H1 (cell line): ENCODE data around the gene LRRC8D.

Source experiments
- CEBPB ChIP-seq: IDR thresholded peaks from 2 replicates; pipeline ENCODE4 v1.6.1; 2012; ENCODE audit warnings: low read depth, low read length
- EP300 ChIP-seq, 2 experiments: IDR thresholded peaks; 1 replicate in 1 of 2; 2 replicates in 1 of 2; pipeline ENCODE4 v1.6.1; 2011 to 2012; ENCODE audit warnings: low read depth in 2 of 2, low read length in 2 of 2, mild to moderate bottlenecking in 2 of 2, borderline replicate concordance in 1 of 2, inconsistent platforms in 1 of 2, moderate library complexity in 1 of 2
- POLR2AphosphoS5 ChIP-seq: IDR thresholded peaks from 2 replicates; pipeline ENCODE4 v1.6.1; 2011; ENCODE audit warnings: low read depth, low read length
- SIX5 ChIP-seq: IDR thresholded peaks from 2 replicates; pipeline ENCODE4 v1.6.1; 2011; ENCODE audit warnings: mild to moderate bottlenecking, low read depth, low read length
- ZNF274 ChIP-seq: IDR thresholded peaks from 2 replicates; pipeline ENCODE4 v1.7.0; 2012; ENCODE audit warnings: low read length, borderline replicate concordance; ENCODE audit errors: extremely low read depth
- TF ChIP-seq, protein P1 (sequence below), 3 experiments: IDR thresholded peaks; 1 replicate in 2 of 3; 2 replicates in 1 of 3; pipeline versions ENCODE4 v1.5.1 to v1.6.1; 2011; ENCODE audit warnings: low read length in 3 of 3, mild to moderate bottlenecking in 3 of 3, inconsistent platforms in 2 of 3, low read depth in 1 of 3, moderate library complexity in 1 of 3; ENCODE audit not compliant: insufficient read depth in 1 of 3; ENCODE audit errors: control extremely low read depth in 1 of 3

DNA sequence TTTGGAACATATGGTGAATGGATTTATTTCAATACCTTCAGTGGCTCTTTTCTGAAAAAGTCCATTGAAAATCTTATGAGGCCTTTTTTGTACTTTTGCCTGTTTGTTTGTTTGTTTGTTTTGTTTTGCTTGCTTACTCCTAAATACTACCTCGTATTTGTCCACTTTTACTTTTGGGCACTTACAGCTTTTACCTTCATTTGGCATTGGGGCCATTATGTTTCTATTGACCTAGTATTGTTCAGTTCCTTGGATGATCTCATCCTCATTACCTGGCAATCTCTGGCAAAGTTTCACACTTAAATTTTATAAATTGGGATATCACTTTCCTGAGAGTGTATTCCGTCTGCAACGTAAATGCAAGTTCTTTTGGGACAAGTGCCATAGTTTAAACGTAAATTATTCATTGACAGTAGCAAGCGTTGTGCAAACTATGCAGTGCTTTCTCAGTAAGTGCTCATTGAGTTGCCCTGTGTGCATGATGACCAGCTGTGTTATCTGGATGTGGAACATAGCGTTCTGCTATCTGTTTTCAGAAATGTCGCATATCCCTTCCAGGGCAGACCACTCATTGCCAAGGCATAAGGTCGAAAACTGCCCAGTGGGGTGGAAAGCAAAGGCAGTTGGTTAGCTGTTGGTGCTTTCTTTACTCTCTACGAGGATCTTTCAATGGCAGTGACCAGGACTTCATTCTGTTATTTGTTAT, 51.1 kb downstream of the LRRC8D start:
- TF ChIP-seq POLR2AphosphoS5 (no peak), SIX5 (no peak), EP300 (IDR thresholded peaks at IDR 0.05; ENCODE audit: borderline replicate concordance in 1 of 2, low read depth in 2 of 2, low read length in 2 of 2) (no peak), ZNF274 (no peak), CEBPB (no peak)
- TF ChIP-seq, protein P1, sequence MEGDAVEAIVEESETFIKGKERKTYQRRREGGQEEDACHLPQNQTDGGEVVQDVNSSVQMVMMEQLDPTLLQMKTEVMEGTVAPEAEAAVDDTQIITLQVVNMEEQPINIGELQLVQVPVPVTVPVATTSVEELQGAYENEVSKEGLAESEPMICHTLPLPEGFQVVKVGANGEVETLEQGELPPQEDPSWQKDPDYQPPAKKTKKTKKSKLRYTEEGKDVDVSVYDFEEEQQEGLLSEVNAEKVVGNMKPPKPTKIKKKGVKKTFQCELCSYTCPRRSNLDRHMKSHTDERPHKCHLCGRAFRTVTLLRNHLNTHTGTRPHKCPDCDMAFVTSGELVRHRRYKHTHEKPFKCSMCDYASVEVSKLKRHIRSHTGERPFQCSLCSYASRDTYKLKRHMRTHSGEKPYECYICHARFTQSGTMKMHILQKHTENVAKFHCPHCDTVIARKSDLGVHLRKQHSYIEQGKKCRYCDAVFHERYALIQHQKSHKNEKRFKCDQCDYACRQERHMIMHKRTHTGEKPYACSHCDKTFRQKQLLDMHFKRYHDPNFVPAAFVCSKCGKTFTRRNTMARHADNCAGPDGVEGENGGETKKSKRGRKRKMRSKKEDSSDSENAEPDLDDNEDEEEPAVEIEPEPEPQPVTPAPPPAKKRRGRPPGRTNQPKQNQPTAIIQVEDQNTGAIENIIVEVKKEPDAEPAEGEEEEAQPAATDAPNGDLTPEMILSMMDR (IDR thresholded peaks at IDR 0.05; ENCODE audit: control extremely low read depth in 1 of 3, insufficient read depth in 1 of 3, low read depth in 1 of 3, low read length in 3 of 3): no peak
